HCT116 (cell line): Measurements from ENCODE around the gene REXO4.

Experiments used
- ELF1 ChIP-seq: IDR thresholded peaks from 2 replicates; pipeline ENCODE4 v1.6.1; 2012; ENCODE audit warnings: low read depth, borderline replicate concordance
- EZH2 ChIP-seq: fragments of 200-600 bp; sonication (generic); IDR thresholded peaks from 2 replicates; pipeline ENCODE4 v1.6.1; 2017; ENCODE audit warnings: antibody characterized with exemption, mixed run types
- EZH2phosphoT487 ChIP-seq: fragments of 200-600 bp; IDR thresholded peaks from 2 replicates; pipeline ENCODE4 v1.6.1; 2018; ENCODE audit warnings: antibody characterized with exemption, borderline replicate concordance
- POLR2A ChIP-seq: IDR thresholded peaks from 2 replicates; pipeline ENCODE4 v1.7.0; 2011; ENCODE audit warnings: borderline replicate concordance; ENCODE audit not compliant: insufficient read depth, insufficient read length; ENCODE audit errors: extremely low read depth
- SIN3A ChIP-seq: IDR thresholded peaks from 2 replicates; pipeline ENCODE4 v1.6.1; 2012; ENCODE audit warnings: low read depth
- ZNF274 ChIP-seq: fragments of 200-500 bp; sonication (Bioruptor generic); IDR thresholded peaks from 2 replicates; pipeline ENCODE4 v1.6.1; 2014; ENCODE audit warnings: mild to moderate bottlenecking, low read depth, low read length, inconsistent platforms
- TF ChIP-seq, protein P1 (sequence below), 3 experiments: fragments of 200-600 bp in 1 of 3; sonication (generic) in 1 of 3; IDR thresholded peaks in 2 of 3; conservative IDR thresholded peaks in 1 of 3; 2 replicates each; pipeline ENCODE4 v1.5.1; 2012 to 2017; ENCODE audit warnings: low read depth in 2 of 3, low read length in 2 of 3, antibody characterized with exemption in 1 of 3, borderline replicate concordance in 1 of 3, control low read depth in 1 of 3, mild to moderate bottlenecking in 1 of 3, mixed read lengths in 1 of 3, mixed run types in 1 of 3, moderate library complexity in 1 of 3; ENCODE audit not compliant: insufficient read depth in 1 of 3
- TF ChIP-seq, protein P2 (sequence below): IDR thresholded peaks from 2 replicates; pipeline ENCODE4 v1.6.1; 2012

DNA sequence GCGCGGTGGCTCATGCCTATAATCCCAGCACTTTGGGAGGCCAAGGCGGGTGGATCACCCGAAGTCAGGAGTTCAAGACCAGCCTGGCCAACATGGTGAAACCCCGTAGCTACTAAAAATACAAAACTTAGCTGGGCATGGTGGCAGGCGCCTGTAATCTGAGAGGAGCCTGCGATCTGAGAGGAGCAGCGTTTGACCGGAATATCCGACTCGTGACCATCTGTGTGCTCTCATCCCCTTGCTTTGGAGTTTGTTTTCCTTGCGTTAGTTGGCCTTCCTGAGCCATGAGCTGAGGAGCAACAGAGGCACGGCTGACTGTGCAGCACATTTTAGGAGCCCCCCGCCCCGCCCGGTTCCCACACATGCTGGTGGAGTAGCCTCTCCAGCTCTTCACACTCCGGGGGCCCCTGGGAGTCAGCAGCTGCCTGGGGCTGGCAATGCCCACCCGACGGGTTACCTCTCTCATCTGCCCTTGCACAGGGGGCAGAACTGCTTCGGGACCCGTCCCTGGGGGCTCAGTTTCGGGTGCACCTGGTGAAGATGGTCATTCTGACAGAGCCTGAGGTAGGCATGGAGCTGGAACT, 7.3 kb upstream of the REXO4 start:
- TF ChIP-seq, protein P1, sequence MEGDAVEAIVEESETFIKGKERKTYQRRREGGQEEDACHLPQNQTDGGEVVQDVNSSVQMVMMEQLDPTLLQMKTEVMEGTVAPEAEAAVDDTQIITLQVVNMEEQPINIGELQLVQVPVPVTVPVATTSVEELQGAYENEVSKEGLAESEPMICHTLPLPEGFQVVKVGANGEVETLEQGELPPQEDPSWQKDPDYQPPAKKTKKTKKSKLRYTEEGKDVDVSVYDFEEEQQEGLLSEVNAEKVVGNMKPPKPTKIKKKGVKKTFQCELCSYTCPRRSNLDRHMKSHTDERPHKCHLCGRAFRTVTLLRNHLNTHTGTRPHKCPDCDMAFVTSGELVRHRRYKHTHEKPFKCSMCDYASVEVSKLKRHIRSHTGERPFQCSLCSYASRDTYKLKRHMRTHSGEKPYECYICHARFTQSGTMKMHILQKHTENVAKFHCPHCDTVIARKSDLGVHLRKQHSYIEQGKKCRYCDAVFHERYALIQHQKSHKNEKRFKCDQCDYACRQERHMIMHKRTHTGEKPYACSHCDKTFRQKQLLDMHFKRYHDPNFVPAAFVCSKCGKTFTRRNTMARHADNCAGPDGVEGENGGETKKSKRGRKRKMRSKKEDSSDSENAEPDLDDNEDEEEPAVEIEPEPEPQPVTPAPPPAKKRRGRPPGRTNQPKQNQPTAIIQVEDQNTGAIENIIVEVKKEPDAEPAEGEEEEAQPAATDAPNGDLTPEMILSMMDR (IDR thresholded peaks at IDR 0.05 in 2 of 3, conservative IDR thresholded peaks at IDR 0.05 in 1 of 3; ENCODE audit: borderline replicate concordance in 1 of 3, insufficient read depth in 1 of 3, low read depth in 2 of 3, low read length in 2 of 3) = no peak
- no peak for TF ChIP-seq POLR2A
- no peak for TF ChIP-seq ELF1
- TF ChIP-seq ZNF274 = no peak
- TF ChIP-seq, protein P2, sequence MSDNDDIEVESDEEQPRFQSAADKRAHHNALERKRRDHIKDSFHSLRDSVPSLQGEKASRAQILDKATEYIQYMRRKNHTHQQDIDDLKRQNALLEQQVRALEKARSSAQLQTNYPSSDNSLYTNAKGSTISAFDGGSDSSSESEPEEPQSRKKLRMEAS = no peak
- TF ChIP-seq EZH2phosphoT487 = no peak
- TF ChIP-seq EZH2 = no peak
- TF ChIP-seq SIN3A = no peak
